ENCODE results near the gene KRT20.
"Not testable (repeated sequence)": the region's sequence is repeated elsewhere in the genome, so short reads cannot be mapped to it uniquely, and the experiment has no call there.

KRT20 gene

DNA sequence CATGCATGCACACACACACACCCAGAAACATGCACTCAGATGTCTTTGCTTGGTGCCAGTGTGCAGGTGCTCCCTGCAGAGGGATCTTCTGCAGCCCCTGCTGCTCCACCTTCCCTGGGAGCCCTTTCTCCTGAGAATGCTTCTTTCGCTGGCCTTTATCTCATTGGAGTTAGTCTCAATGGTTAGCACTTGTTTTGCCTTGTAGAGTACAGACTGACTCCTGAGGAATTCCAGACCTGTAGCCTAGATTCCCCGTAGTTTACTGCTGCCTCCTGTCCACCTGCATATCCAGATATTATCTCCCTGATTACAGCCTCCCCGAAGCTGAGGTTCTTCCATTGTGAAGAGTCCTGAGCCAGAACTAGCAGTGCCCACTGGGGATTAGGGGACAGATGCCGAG is 14.9 kb downstream of the KRT20 start:
- no peak overlapping the region for H3K27ac ChIP-seq

GRCh38 chr17:40866838-40867237 is 18.2 kb downstream of the KRT20 start, which contains the start of gene KRT12:
KRT12 (minus strand) TSS chr17:40867223; CDS start chr17:40867186, 37 bp downstream.
- no peak for TF ChIP-seq CTCF (IDR thresholded peaks at IDR 0.05)

More for the DNA sequence above, 14.9 kb downstream of the KRT20 start:
- no peak overlapping the region for H3K4me3 ChIP-seq
- DNase-seq (ENCODE audit: low spot score), result no peak
- no peak for TF ChIP-seq CTCF (IDR thresholded peaks at IDR 0.05)

DNA sequence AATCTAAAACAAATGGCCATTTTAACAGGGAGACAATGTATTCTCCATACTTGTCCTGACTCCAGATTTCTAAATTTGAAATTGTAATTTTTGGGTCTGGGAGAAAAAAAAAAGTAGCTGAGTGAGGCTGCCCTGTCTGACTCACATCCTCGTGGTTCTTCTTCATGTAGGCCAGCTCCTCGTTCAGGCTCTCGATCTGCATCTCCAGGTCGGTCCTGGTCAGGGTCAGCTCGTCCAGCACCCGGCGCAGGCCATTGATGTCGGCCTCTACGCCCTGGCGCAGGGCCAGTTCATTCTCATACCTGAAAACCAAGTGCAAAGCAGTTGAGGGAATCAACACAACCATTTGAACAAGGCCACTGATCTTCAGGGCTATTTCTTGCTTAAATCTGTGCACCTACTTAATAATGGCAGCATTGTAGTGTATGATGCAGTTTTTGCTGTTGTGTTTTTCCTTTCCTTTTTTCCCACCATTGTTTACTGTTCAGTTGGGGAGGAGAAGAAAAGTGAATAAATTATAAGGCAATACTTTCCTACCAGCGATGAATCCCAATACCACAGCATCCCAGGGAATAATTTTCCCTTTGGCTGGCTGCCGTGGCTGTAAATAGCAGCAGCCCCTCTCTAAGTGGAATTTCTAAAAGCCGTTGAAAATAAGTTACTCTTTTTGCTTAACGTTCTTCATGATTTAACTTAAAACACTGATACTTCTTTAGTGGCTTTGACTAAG is 20.2 kb downstream of the KRT20 start:
- H3K4me3 ChIP-seq, result no peak overlapping the region
- no peak for DNase-seq (ENCODE audit: low spot score)
- no peak overlapping the region for H3K27ac ChIP-seq
- no peak for TF ChIP-seq CTCF (IDR thresholded peaks at IDR 0.05)

More at GRCh38 chr17:40866838-40867237, 18.2 kb downstream of the KRT20 start, which contains the start of gene KRT12:
- no peak within 1 kb of the TSS for H3K4me3 ChIP-seq
- no peak within 1 kb of the TSS for H3K27ac ChIP-seq
- no peak for DNase-seq (ENCODE audit: low spot score)

- Histone ChIP-seq H3K27ac (no peak overlapping the region), H3K4me3 (no peak overlapping the region)
- no peak for TF ChIP-seq CTCF (IDR thresholded peaks at IDR 0.05)
- no peak for DNase-seq (ENCODE audit: low spot score)
Measured at GRCh38 chr17:40862985-40863733, 21.9 kb downstream of the KRT20 start.

DNA sequence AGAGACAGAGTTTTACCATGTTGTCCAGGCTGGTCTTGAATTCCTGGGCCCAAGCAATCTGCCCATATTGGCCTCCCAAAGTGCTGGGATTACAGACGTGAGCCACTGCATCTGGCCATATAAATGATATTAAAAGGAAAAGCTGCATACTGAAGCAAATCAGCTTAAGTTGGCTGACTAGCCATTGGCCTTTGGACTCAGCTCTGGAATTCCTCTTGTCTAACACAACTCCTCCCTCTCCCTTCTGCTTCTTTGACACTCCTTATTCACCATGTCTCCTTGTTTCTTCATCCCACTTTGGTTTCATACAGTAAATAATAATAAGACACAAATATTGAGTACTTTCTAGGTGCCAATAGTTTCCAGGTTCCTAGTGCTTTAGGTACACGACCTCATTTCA is 25.5 kb downstream of the KRT20 start:
- no peak for DNase-seq (ENCODE audit: low spot score)
- Histone ChIP-seq H3K4me3 (no peak overlapping the region), H3K27ac (no peak overlapping the region)
- TF ChIP-seq CTCF (IDR thresholded peaks at IDR 0.05), result no peak

DNA sequence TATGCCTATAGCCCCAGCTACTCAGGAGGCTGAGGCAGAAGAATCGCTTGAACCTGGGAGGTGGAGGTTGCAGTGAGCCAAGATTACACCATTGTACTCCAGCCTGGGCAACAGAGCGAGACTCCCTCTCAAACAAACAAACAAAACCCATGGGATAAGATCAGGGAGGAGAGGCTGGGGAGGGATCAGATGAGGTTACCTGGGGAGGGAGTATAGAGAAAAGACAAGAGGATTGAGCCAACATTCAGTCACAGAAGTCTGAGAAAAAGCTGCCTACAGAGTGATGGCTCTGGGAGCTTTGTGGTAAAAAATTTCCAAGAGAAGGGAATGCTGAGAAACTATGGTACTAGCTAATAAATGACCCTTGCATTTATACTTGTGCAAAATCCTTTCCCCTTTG is 26.4 kb downstream of the KRT20 start:
- not testable (repeated sequence) for H3K4me3 ChIP-seq; H3K27ac ChIP-seq; DNase-seq (ENCODE audit: low spot score)

- Histone ChIP-seq H3K4me3 (no peak overlapping the region), H3K27ac (peak overlapping the region in 1 of 2 donors; percentile 30)
- TF ChIP-seq CTCF (IDR thresholded peaks at IDR 0.05), result no peak
- DNase-seq (ENCODE audit: low spot score), result no peak
Measured at GRCh38 chr17:40857535-40857934, 27.5 kb downstream of the KRT20 start.

Measured in coronary artery (tissue), 2 donors.